ENCODE measurements around the gene SCART1.

The SCART1 gene

DNA sequence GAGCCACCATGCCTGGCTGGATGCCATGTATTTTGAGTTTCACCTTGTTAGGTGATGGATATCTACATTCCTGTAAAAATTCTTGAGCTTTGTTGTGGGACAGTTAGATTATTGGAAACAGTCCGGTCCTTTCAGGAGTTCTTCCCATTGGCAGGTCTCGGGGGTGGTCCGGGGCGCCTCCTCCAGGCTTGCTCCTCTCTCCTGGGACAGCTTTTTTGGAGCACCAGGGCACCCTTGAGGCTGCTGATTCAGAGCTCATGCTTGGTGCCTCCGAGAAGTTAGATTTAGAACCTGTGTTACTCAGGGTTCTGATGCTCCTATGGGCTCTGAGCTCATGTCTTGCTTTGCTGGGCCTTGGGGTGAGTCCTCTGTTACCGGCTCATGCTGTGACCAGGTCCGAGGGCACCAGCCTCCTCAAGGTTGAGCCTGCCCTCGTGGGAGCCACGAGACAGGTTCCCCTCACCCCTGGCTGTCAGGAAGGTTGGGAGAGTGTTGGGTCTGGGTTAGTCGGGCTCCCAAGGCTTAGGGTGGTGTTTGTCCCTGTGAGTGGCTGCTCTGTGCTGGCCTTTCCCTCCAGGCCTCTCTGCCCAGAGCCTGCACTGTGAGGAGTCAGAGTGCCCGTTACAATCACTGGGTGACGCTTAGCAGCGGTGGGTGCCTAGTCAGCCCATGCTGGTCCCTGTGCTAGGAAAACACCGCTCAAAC, 35.3 kb upstream of the SCART1 start:
- H3K27me3 ChIP-seq (ENCODE audit: control insufficient read depth, low read length), result no peaks in the 10 kb centered on the region
- no peaks in the 10 kb centered on the region for H3K4me1 ChIP-seq (ENCODE audit: control insufficient read depth, low read length)
- no peaks in the 10 kb centered on the region for H3F3A ChIP-seq (ENCODE audit: control insufficient read depth, insufficient read depth)
- no peaks in the 10 kb centered on the region for H4K20me1 ChIP-seq (ENCODE audit: control insufficient read depth, insufficient read depth, low read depth, low read length)
- H3K27ac ChIP-seq (ENCODE audit: low read depth, low read length), result no peak overlapping the region
- no peaks in the 10 kb centered on the region for H3K9me3 ChIP-seq (ENCODE audit: control insufficient read depth, insufficient read depth, low read length)
- no peaks in the 10 kb centered on the region for H3K9me2 ChIP-seq (replicated peaks; ENCODE audit: control insufficient read depth, low read length)
- peaks cover 41% of the 10 kb centered on the region for H3K36me3 ChIP-seq (ENCODE audit: control insufficient read depth, low read length)
- no peak overlapping the region for H3K4me3 ChIP-seq (ENCODE audit: low read length)
- H3K4me2 ChIP-seq (ENCODE audit: low read length), result no peak overlapping the region
- peaks cover 9% of the 10 kb centered on the region for H3K79me2 ChIP-seq (ENCODE audit: control insufficient read depth, low read length)
- no peak for TF ChIP-seq EZH2phosphoT487 (IDR thresholded peaks at IDR 0.05; ENCODE audit: borderline replicate concordance, low read length)
- TF ChIP-seq, protein P1, sequence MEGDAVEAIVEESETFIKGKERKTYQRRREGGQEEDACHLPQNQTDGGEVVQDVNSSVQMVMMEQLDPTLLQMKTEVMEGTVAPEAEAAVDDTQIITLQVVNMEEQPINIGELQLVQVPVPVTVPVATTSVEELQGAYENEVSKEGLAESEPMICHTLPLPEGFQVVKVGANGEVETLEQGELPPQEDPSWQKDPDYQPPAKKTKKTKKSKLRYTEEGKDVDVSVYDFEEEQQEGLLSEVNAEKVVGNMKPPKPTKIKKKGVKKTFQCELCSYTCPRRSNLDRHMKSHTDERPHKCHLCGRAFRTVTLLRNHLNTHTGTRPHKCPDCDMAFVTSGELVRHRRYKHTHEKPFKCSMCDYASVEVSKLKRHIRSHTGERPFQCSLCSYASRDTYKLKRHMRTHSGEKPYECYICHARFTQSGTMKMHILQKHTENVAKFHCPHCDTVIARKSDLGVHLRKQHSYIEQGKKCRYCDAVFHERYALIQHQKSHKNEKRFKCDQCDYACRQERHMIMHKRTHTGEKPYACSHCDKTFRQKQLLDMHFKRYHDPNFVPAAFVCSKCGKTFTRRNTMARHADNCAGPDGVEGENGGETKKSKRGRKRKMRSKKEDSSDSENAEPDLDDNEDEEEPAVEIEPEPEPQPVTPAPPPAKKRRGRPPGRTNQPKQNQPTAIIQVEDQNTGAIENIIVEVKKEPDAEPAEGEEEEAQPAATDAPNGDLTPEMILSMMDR (IDR thresholded peaks at IDR 0.05; ENCODE audit: low read depth, low read length, poor library complexity, severe bottlenecking), result no peak

DNA sequence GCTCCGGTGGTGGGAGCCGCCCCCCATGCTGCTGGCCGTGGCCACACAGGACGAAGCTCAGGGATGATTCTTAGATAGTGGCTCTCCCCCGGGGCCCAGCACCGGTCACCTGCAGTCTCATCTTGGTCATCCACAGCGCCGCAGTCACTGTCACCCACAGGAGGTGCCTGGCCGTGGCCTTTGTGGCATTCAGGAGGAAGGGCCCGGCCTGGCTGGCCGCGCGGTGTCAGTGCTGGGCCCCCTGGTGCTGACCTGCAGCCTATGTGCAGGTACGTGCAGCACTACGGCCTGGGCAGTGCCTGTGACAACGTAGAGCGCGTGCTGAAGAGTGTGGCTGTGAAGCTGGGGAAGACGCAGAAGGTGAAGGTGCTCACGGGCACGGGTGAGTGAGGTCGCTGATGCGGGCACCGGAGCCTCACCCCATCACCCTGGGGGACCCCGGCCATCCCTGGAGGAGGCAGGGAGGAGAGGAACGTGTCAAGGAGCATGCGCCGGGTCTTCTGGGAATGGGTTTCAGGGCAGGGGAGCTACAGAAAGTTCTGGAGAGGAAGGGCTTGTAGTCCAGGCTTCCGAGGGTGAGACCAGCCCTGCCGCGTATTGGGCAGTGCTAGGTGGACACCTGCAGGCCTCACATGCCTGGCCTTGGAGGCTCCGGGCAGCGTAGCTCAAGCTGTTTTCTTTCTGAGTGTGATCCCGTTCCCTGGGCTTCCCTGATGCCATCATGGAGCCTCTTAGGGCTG, 34.4 kb upstream of the SCART1 start:
- no peaks in the 10 kb centered on the region for H3K27me3 ChIP-seq (ENCODE audit: control insufficient read depth, low read length)
- H3F3A ChIP-seq (ENCODE audit: control insufficient read depth, insufficient read depth), result no peaks in the 10 kb centered on the region
- no peaks in the 10 kb centered on the region for H3K9me3 ChIP-seq (ENCODE audit: control insufficient read depth, insufficient read depth, low read length)
- no peak for TF ChIP-seq EZH2phosphoT487 (IDR thresholded peaks at IDR 0.05; ENCODE audit: borderline replicate concordance, low read length)
- TF ChIP-seq, protein P1 (IDR thresholded peaks at IDR 0.05; ENCODE audit: low read depth, low read length, poor library complexity, severe bottlenecking), result no peak
- no peaks in the 10 kb centered on the region for H3K9me2 ChIP-seq (replicated peaks; ENCODE audit: control insufficient read depth, low read length)
- H3K4me3 ChIP-seq (ENCODE audit: low read length), result no peak overlapping the region
- no peak overlapping the region for H3K27ac ChIP-seq (ENCODE audit: low read depth, low read length)
- H4K20me1 ChIP-seq (ENCODE audit: control insufficient read depth, insufficient read depth, low read depth, low read length), result no peaks in the 10 kb centered on the region
- H3K79me2 ChIP-seq (ENCODE audit: control insufficient read depth, low read length), result peaks cover 8% of the 10 kb centered on the region; the same call in 1 of the 2 replicates
- H3K4me1 ChIP-seq (ENCODE audit: control insufficient read depth, low read length), result no peaks in the 10 kb centered on the region
- H3K36me3 ChIP-seq (ENCODE audit: control insufficient read depth, low read length), result peaks cover 38% of the 10 kb centered on the region
- H3K4me2 ChIP-seq (ENCODE audit: low read length), result no peak overlapping the region

DNA sequence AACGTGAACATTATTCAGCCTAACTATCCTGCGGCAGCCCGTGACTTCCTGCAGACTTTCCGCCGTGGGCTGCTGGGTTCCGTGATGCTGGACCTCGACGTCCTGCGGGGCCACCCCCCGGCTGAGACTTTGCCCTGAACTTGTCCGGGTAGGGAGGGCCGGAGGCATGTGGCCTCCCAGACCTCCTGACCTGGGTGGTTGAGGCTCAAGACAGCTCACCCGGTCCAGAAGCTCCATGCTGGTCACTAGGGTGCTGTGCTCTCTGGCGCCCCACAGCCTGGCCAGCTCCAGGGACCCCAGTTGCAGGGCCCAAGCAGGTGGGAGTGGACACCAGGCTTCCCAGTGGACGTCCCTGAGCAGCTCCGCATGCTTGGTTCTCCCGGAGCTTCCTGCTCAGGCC, 33.7 kb upstream of the SCART1 start:
- no peaks in the 10 kb centered on the region for H3K4me1 ChIP-seq (ENCODE audit: control insufficient read depth, low read length)
- H3K79me2 ChIP-seq (ENCODE audit: control insufficient read depth, low read length), result peaks cover 7% of the 10 kb centered on the region; the same call in 1 of the 2 replicates
- H3K4me3 ChIP-seq (ENCODE audit: low read length), result no peak overlapping the region
- no peak for TF ChIP-seq EZH2phosphoT487 (IDR thresholded peaks at IDR 0.05; ENCODE audit: borderline replicate concordance, low read length)
- TF ChIP-seq, protein P1 (IDR thresholded peaks at IDR 0.05; ENCODE audit: low read depth, low read length, poor library complexity, severe bottlenecking), result no peak
- no peaks in the 10 kb centered on the region for H3F3A ChIP-seq (ENCODE audit: control insufficient read depth, insufficient read depth)
- no peaks in the 10 kb centered on the region for H3K9me3 ChIP-seq (ENCODE audit: control insufficient read depth, insufficient read depth, low read length)
- no peaks in the 10 kb centered on the region for H3K27me3 ChIP-seq (ENCODE audit: control insufficient read depth, low read length)
- no peaks in the 10 kb centered on the region for H3K9me2 ChIP-seq (replicated peaks; ENCODE audit: control insufficient read depth, low read length)
- no peak overlapping the region for H3K27ac ChIP-seq (ENCODE audit: low read depth, low read length)
- peaks cover 37% of the 10 kb centered on the region for H3K36me3 ChIP-seq (ENCODE audit: control insufficient read depth, low read length)
- no peaks in the 10 kb centered on the region for H4K20me1 ChIP-seq (ENCODE audit: control insufficient read depth, insufficient read depth, low read depth, low read length)
- H3K4me2 ChIP-seq (ENCODE audit: low read length), result no peak overlapping the region
